OCI-LY7 (cell line): ENCODE data around the gene STIM2. TPM values are rescaled to one million over a fixed set of nuclear protein-coding genes. Genes with fewer than 3 reads are reported as not detected.

Experiments used
- BruUV-seq: library from RNA; stranded (reverse); fragments of 400-500 nt; replicated peaks from 2 replicates; lab custom pipeline; 2021; lab: Mats Ljungman, UMichigan
- CTCF ChIA-PET: fragments of 300-600 bp; sonication (Branson Sonifier 250); formaldehyde crosslinking; loops from one replicate; lab custom pipeline; 2022; ENCODE audit warnings: antibody characterized with exemption; ENCODE audit not compliant: unreplicated experiment; lab: Charles Lee
- POLR2A ChIA-PET: fragments of 300-600 bp; sonication (Branson Sonifier 250); formaldehyde crosslinking; loops from one replicate; lab custom pipeline; 2022; ENCODE audit warnings: antibody characterized with exemption; lab: Charles Lee
- DNase-seq: peaks from one replicate; pipeline ENCODE4 v3.0.0-alpha.2; 2015; ENCODE audit warnings: low spot score
- H2AFZ ChIP-seq: fragments of 200-600 bp; sonication (generic), shearing (Covaris generic); 2 replicates; pipeline ENCODE4 v1.6.1; 2014; ENCODE audit warnings: mild to moderate bottlenecking, antibody characterized with exemption, low read length, moderate library complexity
- H3K27ac ChIP-seq: fragments of 200-600 bp; sonication (generic); 2 replicates; pipeline ENCODE4 v1.5.1; 2014; ENCODE audit warnings: mixed run types, low read depth, mild to moderate bottlenecking, moderate library complexity, low read length, inconsistent platforms; ENCODE audit not compliant: poor library complexity, severe bottlenecking
- H3K36me3 ChIP-seq: fragments of 200-600 bp; sonication (generic); 2 replicates; pipeline ENCODE4 v1.6.1; 2014; ENCODE audit warnings: mild to moderate bottlenecking, antibody characterized with exemption, low read length, moderate library complexity, mixed read lengths; ENCODE audit not compliant: insufficient read depth
- H3K4me1 ChIP-seq: fragments of 200-600 bp; sonication (generic); 2 replicates; pipeline ENCODE4 v1.5.1; 2014; ENCODE audit warnings: mild to moderate bottlenecking, low read length; ENCODE audit not compliant: insufficient read depth, poor library complexity, severe bottlenecking
- H3K4me2 ChIP-seq: fragments of 200-600 bp; sonication (generic); 2 replicates; pipeline ENCODE4 v1.6.1; 2014; ENCODE audit warnings: mild to moderate bottlenecking, low read length
- H3K4me3 ChIP-seq: fragments of 200-600 bp; sonication (generic); 2 replicates; pipeline ENCODE4 v1.5.1; 2014; ENCODE audit warnings: mild to moderate bottlenecking, low read depth, low read length; ENCODE audit not compliant: poor library complexity, severe bottlenecking
- H3K79me2 ChIP-seq: fragments of 200-600 bp; sonication (generic); 2 replicates; pipeline ENCODE4 v1.6.1; 2016; ENCODE audit warnings: low read depth, mild to moderate bottlenecking, low read length, moderate library complexity, mixed read lengths; ENCODE audit not compliant: insufficient read depth
- H3K9me2 ChIP-seq: fragments of 200-600 bp; sonication (generic); 2 replicates; pipeline ENCODE4 v1.6.1; 2016; ENCODE audit warnings: mild to moderate bottlenecking, low read length, mixed read lengths; ENCODE audit not compliant: insufficient read depth
- H3K9me3 ChIP-seq: fragments of 200-600 bp; sonication (generic); 2 replicates; pipeline ENCODE4 v1.6.1; 2014; ENCODE audit warnings: mild to moderate bottlenecking, mixed run types, low read length, mixed read lengths
- H4K20me1 ChIP-seq: fragments of 200-600 bp; sonication (generic); 2 replicates; pipeline ENCODE4 v1.6.1; 2014; ENCODE audit warnings: mild to moderate bottlenecking, antibody characterized with exemption, low read length, moderate library complexity, mixed read lengths; ENCODE audit not compliant: insufficient read depth
- CTCF ChIP-seq: fragments of 200-600 bp; sonication (generic); conservative IDR thresholded peaks from 2 replicates; pipeline ENCODE4 v1.5.1; 2014; ENCODE audit warnings: mild to moderate bottlenecking, antibody characterized with exemption, low read length, moderate library complexity, mixed read lengths
- EZH2phosphoT487 ChIP-seq: fragments of 200-600 bp; sonication (generic); IDR thresholded peaks from 2 replicates; pipeline ENCODE4 v1.6.1; 2018; ENCODE audit warnings: low read depth, borderline replicate concordance, mild to moderate bottlenecking, mixed run types, antibody characterized with exemption, low read length, moderate library complexity, mixed read lengths
- intact Hi-C: fragments of 100-400 bp; cut with micrococcal nuclease; formaldehyde crosslinking; loops from one replicate; pipeline ENCODE4 v1.10.0; 2022; ENCODE audit not compliant: unreplicated experiment
- total RNA-seq, 2 experiments: library from RNA; depleted of rRNA in 1 of 2; stranded (reverse); fragments of >200 nt in 1 of 2; shearing (Covaris generic) in 1 of 2; gene quantifications; 2 replicates each; pipeline ENCODE4 v1.2.3, GENCODE V29; 2014 to 2022

STIM2 gene
- total RNA-seq, 2 experiments from 2014 or later: 108 to 309 TPM

GRCh38 chr4:27056281-27056680, 195.6 kb downstream of the STIM2 start:
- Histone ChIP-seq H3K36me3 (no peaks in the 10 kb centered on the region), H3K9me3 (no peaks in the 10 kb centered on the region), H3K79me2 (no peaks in the 10 kb centered on the region), H3K4me2 (no peak overlapping the region), H3K4me1 (no peaks in the 10 kb centered on the region), H3K27ac (no peak overlapping the region), H3K4me3 (no peak overlapping the region), H3K9me2 (no peaks in the 10 kb centered on the region), H4K20me1 (no peaks in the 10 kb centered on the region), H2AFZ (no peak overlapping the region)
- no peak for DNase-seq
- CTCF ChIA-PET: no interaction called here
- POLR2A ChIA-PET: interaction anchor here (0.6 kb wide), 1 partner anchor 126 kb away, joined by 4 read pairs; no protein-coding TSS in a partner anchor
- no peak for TF ChIP-seq EZH2phosphoT487
- no TSS peak for BruUV-seq
- intact Hi-C loops: no loop called here

GRCh38 chr4:27057053-27057452, 196.4 kb downstream of the STIM2 start:
- CTCF ChIA-PET: no interaction called here
- Histone ChIP-seq H3K36me3 (no peaks in the 10 kb centered on the region), H3K4me2 (no peak overlapping the region), H3K9me3 (no peaks in the 10 kb centered on the region), H3K79me2 (no peaks in the 10 kb centered on the region), H3K4me3 (no peak overlapping the region), H2AFZ (no peak overlapping the region), H3K4me1 (no peaks in the 10 kb centered on the region), H3K27ac (no peak overlapping the region), H4K20me1 (no peaks in the 10 kb centered on the region), H3K9me2 (no peaks in the 10 kb centered on the region)
- DNase-seq: no peak
- BruUV-seq: no TSS peak
- TF ChIP-seq CTCF (no peak), EZH2phosphoT487 (no peak)
- POLR2A ChIA-PET: interaction anchor here (0.6 kb wide), 1 partner anchor 126 kb away, joined by 4 read pairs; no protein-coding TSS in a partner anchor
- intact Hi-C loops: no loop called here

GRCh38 chr4:27057662-27058061, 197.0 kb downstream of the STIM2 start:
- no peak for TF ChIP-seq CTCF
- CTCF ChIA-PET: no interaction called here
- no peak overlapping the region for H3K4me2 ChIP-seq
- H3K9me3 ChIP-seq: no peaks in the 10 kb centered on the region
- H3K4me1 ChIP-seq: no peaks in the 10 kb centered on the region
- H3K4me3 ChIP-seq: no peak overlapping the region
- no peaks in the 10 kb centered on the region for H3K79me2 ChIP-seq
- H4K20me1 ChIP-seq: no peaks in the 10 kb centered on the region
- POLR2A ChIA-PET: interaction anchor here (0.5 to 0.6 kb wide), 2 partner anchors 539 to 1674 kb away, joined by 3 read pairs; no protein-coding TSS in a partner anchor
- no peak for DNase-seq
- no TSS peak for BruUV-seq
- intact Hi-C loops: no loop called here
- no peaks in the 10 kb centered on the region for H3K36me3 ChIP-seq
- no peaks in the 10 kb centered on the region for H3K9me2 ChIP-seq
- no peak overlapping the region for H3K27ac ChIP-seq
- no peak overlapping the region for H2AFZ ChIP-seq
